KMS-11 (cell line): ENCODE results near the gene LRRC4C.

Source experiments
- H2AFZ ChIP-seq: fragments of 200-600 bp; sonication (generic); 2 replicates; pipeline ENCODE4 v1.6.1; 2016; ENCODE audit warnings: antibody characterized with exemption, mixed run types, low read depth
- H3K27ac ChIP-seq: fragments of 200-600 bp; sonication (generic); 2 replicates; pipeline ENCODE4 v1.6.1; 2016; ENCODE audit warnings: mild to moderate bottlenecking, mixed run types
- H3K27me3 ChIP-seq: fragments of 200-600 bp; sonication (generic); 2 replicates; pipeline ENCODE4 v1.6.1; 2017; ENCODE audit warnings: mild to moderate bottlenecking, low read depth, mixed run types, moderate library complexity; ENCODE audit not compliant: insufficient read depth
- H3K36me3 ChIP-seq: fragments of 200-600 bp; sonication (generic); 2 replicates; pipeline ENCODE4 v1.6.1; 2017; ENCODE audit warnings: mild to moderate bottlenecking, mixed run types; ENCODE audit not compliant: insufficient read depth
- H3K4me1 ChIP-seq: fragments of 200-600 bp; sonication (generic); 2 replicates; pipeline ENCODE4 v1.6.1; 2016; ENCODE audit warnings: mild to moderate bottlenecking, low read depth, mixed run types; ENCODE audit not compliant: poor library complexity, severe bottlenecking
- H3K4me2 ChIP-seq: fragments of 200-600 bp; sonication (generic); 2 replicates; pipeline ENCODE4 v1.7.0; 2016; ENCODE audit warnings: mild to moderate bottlenecking, mixed run types
- H3K4me3 ChIP-seq: fragments of 200-600 bp; sonication (generic); IDR thresholded peaks from 2 replicates; pipeline ENCODE4 v1.6.1; 2017; ENCODE audit warnings: low read depth, low read length, mixed read lengths; ENCODE audit not compliant: insufficient read depth
- H3K79me2 ChIP-seq: fragments of 200-600 bp; sonication (generic); 2 replicates; pipeline ENCODE4 v1.6.1; 2016; ENCODE audit warnings: low read depth, mixed run types; ENCODE audit not compliant: insufficient read depth
- H3K9ac ChIP-seq: fragments of 200-600 bp; sonication (generic); 2 replicates; pipeline ENCODE4 v1.6.1; 2016; ENCODE audit warnings: mild to moderate bottlenecking, mixed run types
- H4K20me1 ChIP-seq: fragments of 200-600 bp; sonication (generic); 2 replicates; pipeline ENCODE4 v1.6.1; 2016; ENCODE audit warnings: mild to moderate bottlenecking, mixed run types; ENCODE audit not compliant: insufficient read depth
- CTCF ChIP-seq: fragments of 200-600 bp; sonication (generic); conservative IDR thresholded peaks from 2 replicates; pipeline ENCODE4 v1.6.1; 2017; ENCODE audit warnings: low read depth, mild to moderate bottlenecking, antibody characterized with exemption, low read length, moderate library complexity, mixed read lengths

The LRRC4C gene

DNA sequence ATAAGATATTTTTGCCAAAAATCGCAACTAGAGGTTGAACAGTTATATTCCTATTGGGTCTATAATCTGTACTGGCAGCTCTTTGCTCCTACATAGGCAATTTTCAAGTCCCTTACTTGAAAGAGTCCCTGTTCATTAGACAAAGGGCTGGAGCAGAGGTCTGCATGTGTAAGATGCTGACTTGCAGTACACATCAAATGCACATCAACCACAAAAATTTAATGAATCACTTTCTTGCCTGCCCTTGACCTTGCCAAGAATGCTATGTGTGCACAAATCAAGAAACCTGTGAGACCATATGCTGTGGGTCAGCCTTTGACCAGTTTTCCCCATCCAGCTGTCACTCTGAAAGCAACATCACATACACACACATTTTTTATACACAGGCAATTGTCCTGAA is 661.5 kb downstream of the LRRC4C start:
- TF ChIP-seq CTCF: no peak
- H3K4me3 ChIP-seq: no peak overlapping the region
- no peak overlapping the region for H2AFZ ChIP-seq
- no peak overlapping the region for H3K9ac ChIP-seq
- peaks cover 54% of the 10 kb centered on the region for H3K4me1 ChIP-seq
- H3K79me2 ChIP-seq: no peaks in the 10 kb centered on the region
- peak overlapping the region; percentile 55 for H3K27ac ChIP-seq
- no peaks in the 10 kb centered on the region for H4K20me1 ChIP-seq
- peak overlapping the region; percentile 60 for H3K4me2 ChIP-seq
- H3K36me3 ChIP-seq: no peaks in the 10 kb centered on the region
- no peaks in the 10 kb centered on the region for H3K27me3 ChIP-seq

DNA sequence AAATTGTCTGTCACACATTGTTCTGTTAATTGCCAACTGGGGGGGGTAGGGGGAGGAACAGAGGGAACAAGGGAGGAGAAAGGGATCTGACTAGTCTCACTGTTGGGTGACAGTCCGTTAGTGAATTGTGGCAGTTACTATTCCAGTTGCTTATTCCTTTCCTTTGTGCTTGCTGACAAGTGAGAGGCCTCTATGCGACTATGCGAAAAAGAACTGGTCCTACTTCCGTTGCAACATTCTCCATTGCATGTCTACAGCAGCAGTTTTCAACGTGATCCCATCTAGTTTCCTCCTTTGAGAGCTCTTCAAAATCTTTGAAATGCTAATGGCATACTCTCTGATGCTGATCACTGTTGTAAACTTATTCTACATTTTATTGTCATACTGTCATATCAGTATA is 672.2 kb downstream of the LRRC4C start:
- no peak overlapping the region for H2AFZ ChIP-seq
- no peak overlapping the region for H3K4me2 ChIP-seq
- H3K36me3 ChIP-seq: no peaks in the 10 kb centered on the region
- no peak overlapping the region for H3K4me3 ChIP-seq
- no peaks in the 10 kb centered on the region for H4K20me1 ChIP-seq
- no peaks in the 10 kb centered on the region for H3K4me1 ChIP-seq
- no peak overlapping the region for H3K27ac ChIP-seq
- no peaks in the 10 kb centered on the region for H3K79me2 ChIP-seq
- no peak for TF ChIP-seq CTCF
- H3K27me3 ChIP-seq: no peaks in the 10 kb centered on the region
- H3K9ac ChIP-seq: no peak overlapping the region

GRCh38 chr11:40763046-40763445 is 696.4 kb downstream of the LRRC4C start:
- Histone ChIP-seq H3K79me2 (no peaks in the 10 kb centered on the region), H3K27ac (no peak overlapping the region), H3K9ac (no peak overlapping the region), H3K27me3 (no peaks in the 10 kb centered on the region), H2AFZ (no peak overlapping the region), H3K4me3 (no peak overlapping the region), H4K20me1 (no peaks in the 10 kb centered on the region), H3K36me3 (no peaks in the 10 kb centered on the region), H3K4me2 (no peak overlapping the region), H3K4me1 (no peaks in the 10 kb centered on the region)
- TF ChIP-seq CTCF: no peak

DNA sequence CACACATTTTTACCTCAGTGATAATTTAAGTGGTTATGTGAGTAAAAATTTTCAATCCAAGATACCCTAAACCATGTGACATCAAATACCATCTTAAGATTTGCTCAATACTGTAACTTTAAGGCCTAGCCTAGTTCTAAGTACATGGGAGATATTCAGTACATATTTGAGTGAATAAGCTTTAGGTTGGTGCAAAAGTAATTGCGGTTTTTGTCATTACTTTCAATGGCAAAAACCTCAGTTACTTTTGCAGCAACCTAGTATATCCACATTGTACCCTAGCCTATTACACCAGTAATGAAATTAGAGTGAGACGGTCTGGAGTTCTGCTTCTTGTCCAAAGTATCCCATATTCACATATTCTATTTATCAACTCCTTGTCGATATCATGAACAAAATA is 700.1 kb downstream of the LRRC4C start:
- no peaks in the 10 kb centered on the region for H3K27me3 ChIP-seq
- no peak for TF ChIP-seq CTCF
- H3K9ac ChIP-seq: no peak overlapping the region
- H3K27ac ChIP-seq: no peak overlapping the region
- H3K36me3 ChIP-seq: no peaks in the 10 kb centered on the region
- no peaks in the 10 kb centered on the region for H3K79me2 ChIP-seq
- H3K4me3 ChIP-seq: no peak overlapping the region
- no peaks in the 10 kb centered on the region for H4K20me1 ChIP-seq
- no peak overlapping the region for H2AFZ ChIP-seq
- H3K4me1 ChIP-seq: no peaks in the 10 kb centered on the region
- H3K4me2 ChIP-seq: no peak overlapping the region

DNA sequence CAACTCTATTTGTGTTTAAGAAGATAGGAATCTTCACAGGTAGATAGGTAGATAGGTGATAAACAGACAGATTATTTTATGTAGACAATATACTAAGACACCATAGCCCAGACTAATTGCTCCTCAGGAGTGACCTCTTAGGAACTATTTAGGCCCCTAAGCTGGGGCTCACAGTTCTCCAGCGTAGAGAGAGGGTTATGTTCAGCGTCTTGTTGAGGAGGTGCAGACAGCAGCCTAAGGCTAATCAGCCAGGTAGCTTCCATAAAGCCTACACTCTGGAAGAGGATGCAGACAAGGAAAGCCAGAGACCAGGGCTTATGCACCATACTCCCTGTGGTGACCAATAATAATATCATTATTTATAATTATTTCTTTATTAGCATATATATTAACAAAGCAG is 705.2 kb downstream of the LRRC4C start:
- no peak for TF ChIP-seq CTCF
- H2AFZ ChIP-seq: no peak overlapping the region

More for the DNA sequence above, 705.2 kb downstream of the LRRC4C start:
- no peaks in the 10 kb centered on the region for H3K79me2 ChIP-seq
- H3K9ac ChIP-seq: no peak overlapping the region
- H3K27me3 ChIP-seq: no peaks in the 10 kb centered on the region
- H4K20me1 ChIP-seq: no peaks in the 10 kb centered on the region
- H3K27ac ChIP-seq: no peak overlapping the region
- H3K36me3 ChIP-seq: no peaks in the 10 kb centered on the region
- H3K4me3 ChIP-seq: no peak overlapping the region
- H3K4me1 ChIP-seq: no peaks in the 10 kb centered on the region
- H3K4me2 ChIP-seq: no peak overlapping the region
